Natural killer cell (primary cell): ENCODE results near the gene CYP27B1. TPM values are rescaled to one million over a fixed set of nuclear protein-coding genes. Genes with fewer than 3 reads are reported as not detected.

ENCODE experiments used
- ATAC-seq, 3 donors: fragments of 150-1000 bp in 2 of 3; fragments of 200-7000 bp in 1 of 3; cut with Tn5 transposase; 1 replicate in 1 of 3; 2 replicates in 2 of 3; pipeline ENCODE4 v1.10.0; 2021; ENCODE audit warnings: mild to moderate bottlenecking in 2 of 3, moderate library complexity in 2 of 3
- DNase-seq, 2 donors: peaks; one replicate each; pipeline versions ENCODE4 v3.0.0 to v3.0.0-alpha.2; 2013 to 2021; ENCODE audit warnings: mixed read lengths in 1 of 2
- H3K27ac ChIP-seq: one replicate; pipeline ENCODE4 v1.5.1; 2013; ENCODE audit warnings: mild to moderate bottlenecking, low read length
- H3K27me3 ChIP-seq: one replicate; pipeline ENCODE4 v1.6.1; 2013; ENCODE audit warnings: low read length; ENCODE audit not compliant: control insufficient read depth, insufficient read depth
- H3K36me3 ChIP-seq: one replicate; pipeline ENCODE4 v1.6.1; 2013; ENCODE audit warnings: low read length; ENCODE audit not compliant: control insufficient read depth, insufficient read depth
- H3K4me1 ChIP-seq: one replicate; pipeline ENCODE4 v1.6.1; 2013; ENCODE audit warnings: low read length; ENCODE audit not compliant: control insufficient read depth, insufficient read depth
- H3K4me3 ChIP-seq: one replicate; pipeline ENCODE4 v1.5.1; 2013; ENCODE audit warnings: low read length
- H3K9me3 ChIP-seq: one replicate; pipeline ENCODE4 v1.6.1; 2013; ENCODE audit warnings: low read length; ENCODE audit not compliant: control insufficient read depth, insufficient read depth
- H3K27ac Mint-ChIP-seq, 2 donors: one replicate each; pipeline ENCODE4 v1.8.0; 2022; ENCODE audit warnings: mild to moderate bottlenecking in 2 of 2, mixed read lengths in 2 of 2, moderate library complexity in 1 of 2
- H3K27me3 Mint-ChIP-seq, 2 donors: one replicate each; pipeline ENCODE4 v1.8.0; 2022; ENCODE audit warnings: low read depth in 2 of 2, mixed read lengths in 2 of 2
- H3K36me3 Mint-ChIP-seq: one replicate; pipeline ENCODE4 v1.8.0; 2022; ENCODE audit warnings: mixed read lengths
- H3K4me1 Mint-ChIP-seq, 2 donors: one replicate each; pipeline ENCODE4 v1.8.0; 2022; ENCODE audit warnings: mixed read lengths in 2 of 2
- H3K4me3 Mint-ChIP-seq: one replicate; pipeline ENCODE4 v1.8.0; 2022; ENCODE audit warnings: mild to moderate bottlenecking, moderate library complexity, mixed read lengths
- H3K9me3 Mint-ChIP-seq, 2 donors: one replicate each; pipeline ENCODE4 v1.8.0; 2022; ENCODE audit warnings: mixed read lengths in 2 of 2
- CTCF ChIP-seq: fragments of 200-600 bp; IDR thresholded peaks from one replicate; pipeline ENCODE4 v1.8.0; 2022; ENCODE audit warnings: antibody characterized with exemption
- WGBS: methylation state at CpG from one replicate; pipeline ENCODE4 v1.1.7; 2013; ENCODE audit warnings: missing lambda C conversion rate; ENCODE audit not compliant: insufficient coverage; 5-methylcytosine and 5-hydroxymethylcytosine counted together
- intact Hi-C: fragments of 100-400 bp; cut with micrococcal nuclease; formaldehyde crosslinking; loops from one replicate; pipeline ENCODE4 v1.14.2; 2022
- total RNA-seq, 4 donors: library from RNA; stranded (reverse); fragments of 120-200 nt in 1 of 4; gene quantifications; one replicate each; pipeline versions ENCODE4 v1.2.3 to v1.2.4, GENCODE V29; 2013 to 2022

CYP27B1 gene
- total RNA-seq, 3 donors from 2014 or later (not counting 1 experiment from before 2014, with no cell fraction given) = 1.1 to 1.7 (median 1.6) TPM

- H3K27me3 ChIP-seq = no peaks in the 10 kb centered on the region
- H3K36me3 ChIP-seq = peaks cover 44% of the 10 kb centered on the region
- no peak for DNase-seq
- H3K9me3 Mint-ChIP-seq = no peaks in the 10 kb centered on the region
- no peak for ATAC-seq
- H3K4me1 Mint-ChIP-seq = no peaks in the 10 kb centered on the region
- 97% methylated on average over 5 of the region's 5 CpGs for WGBS
- H3K4me3 Mint-ChIP-seq = no peak overlapping the region
- H3K27ac ChIP-seq = no peak overlapping the region
- H3K4me1 ChIP-seq = no peaks in the 10 kb centered on the region
- H3K27ac Mint-ChIP-seq = no peak overlapping the region
- H3K27me3 Mint-ChIP-seq = no peaks in the 10 kb centered on the region
- intact Hi-C loops = no loop called here
- no peak for TF ChIP-seq CTCF
- H3K4me3 ChIP-seq = no peak overlapping the region
- no peaks in the 10 kb centered on the region for H3K36me3 Mint-ChIP-seq
- no peaks in the 10 kb centered on the region for H3K9me3 ChIP-seq
Observed at GRCh38 chr12:57713209-57713608, 53.7 kb downstream of the CYP27B1 start.

GRCh38 chr12:57712701-57713100 is 54.2 kb downstream of the CYP27B1 start:
- WGBS = 98% methylated on average over 3 of the region's 3 CpGs
- Histone ChIP-seq H3K4me3 (no peak overlapping the region), H3K9me3 (no peaks in the 10 kb centered on the region), H3K36me3 (peaks cover 39% of the 10 kb centered on the region), H3K27ac (no peak overlapping the region), H3K4me1 (no peaks in the 10 kb centered on the region), H3K27me3 (no peaks in the 10 kb centered on the region)
- no peak for DNase-seq
- intact Hi-C loops = no loop called here
- Mint-ChIP-seq H3K4me1 (no peaks in the 10 kb centered on the region), H3K9me3 (no peaks in the 10 kb centered on the region), H3K4me3 (no peak overlapping the region), H3K36me3 (no peaks in the 10 kb centered on the region), H3K27me3 (no peaks in the 10 kb centered on the region), H3K27ac (no peak overlapping the region)
- no peak for ATAC-seq
- no peak for TF ChIP-seq CTCF

Other genes with a start within 250 kb of the CYP27B1 start
- 100 to 1,000 TPM; 117 to 318 (median 182) TPM for gene DDIT3, start 246.6 kb downstream of the CYP27B1 start, total RNA-seq
- 100 to 1,000 TPM; 130 to 142 (median 139) TPM for gene MBD6, start 244.3 kb downstream of the CYP27B1 start, total RNA-seq
- gene DCTN2, start 219.9 kb downstream of the CYP27B1 start, total RNA-seq = 10 to 100 TPM; 65.5 to 76.5 (median 71.8) TPM
- gene KIF5A, start 217.0 kb downstream of the CYP27B1 start, total RNA-seq = under 1 TPM; 0.09 to 0.40 (median 0.16) TPM
- gene PIP4K2C, start 175.9 kb downstream of the CYP27B1 start, total RNA-seq = 10 to 100 TPM; 41.0 to 62.9 (median 52.0) TPM
- 10 to 100 TPM; 65.1 to 81.1 (median 77.0) TPM for gene DTX3, start 162.3 kb downstream of the CYP27B1 start, total RNA-seq
- 1 to 10 TPM; 3.1 to 6.5 (median 5.1) TPM for gene ARHGEF25, start 155.6 kb downstream of the CYP27B1 start, total RNA-seq
- under 1 TPM; 0.38 to 0.59 (median 0.48) TPM for gene B4GALNT1, start 133.9 kb downstream of the CYP27B1 start, total RNA-seq
- gene OS9, start 72.9 kb downstream of the CYP27B1 start, total RNA-seq = 100 to 1,000 TPM; 185 to 221 (median 198) TPM
- gene AGAP2, start 28.3 kb downstream of the CYP27B1 start, total RNA-seq = 10 to 100 TPM; 54.1 to 63.5 (median 54.8) TPM
- gene TSPAN31, start 22.0 kb downstream of the CYP27B1 start, total RNA-seq = 10 to 100 TPM; 18.3 to 27.0 (median 23.5) TPM
- gene CDK4, start 14.8 kb downstream of the CYP27B1 start, total RNA-seq = 10 to 100 TPM; 30.7 to 39.5 (median 37.7) TPM
- gene MARCHF9, start 12.0 kb downstream of the CYP27B1 start, total RNA-seq = 10 to 100 TPM; 25.4 to 28.4 (median 26.0) TPM
- 10 to 100 TPM in 1 of 3 donors, 1 to 10 TPM in 2; 8.0 to 12.5 (median 8.8) TPM for gene METTL1, start 5.0 kb upstream of the CYP27B1 start, total RNA-seq
- gene EEF1AKMT3, start 5.5 kb upstream of the CYP27B1 start, total RNA-seq = 1 to 10 TPM; 1.3 to 2.6 (median 2.2) TPM
- 10 to 100 TPM; 17.6 to 19.7 (median 17.7) TPM for gene TSFM, start 15.7 kb upstream of the CYP27B1 start, total RNA-seq
- gene AVIL, start 51.7 kb upstream of the CYP27B1 start, total RNA-seq = 1 to 10 TPM in 2 of 3 donors, under 1 TPM in 1; 0.45 to 2.2 (median 1.3) TPM
- 100 to 1,000 TPM in 2 of 3 donors, 10 to 100 TPM in 1; 93.8 to 135 (median 123) TPM for gene CTDSP2, start 79.7 kb upstream of the CYP27B1 start, total RNA-seq
- 1 to 10 TPM; 4.9 to 8.8 (median 6.3) TPM for gene ATP23, start 174.5 kb upstream of the CYP27B1 start, total RNA-seq